Panc1 (cell line): ENCODE data around the gene SYAP1. TPM values are rescaled to one million over a fixed set of nuclear protein-coding genes. Genes with fewer than 3 reads are reported as not detected.

Experiments used
- ATAC-seq: fragments of 200-7000 bp; cut with Tn5 transposase; 2 replicates; pipeline ENCODE4 v1.9.1; 2020; ENCODE audit warnings: mild to moderate bottlenecking, moderate library complexity
- BruUV-seq: library from RNA; stranded (reverse); fragments of 400-500 nt; replicated peaks from 2 replicates; lab custom pipeline; 2021; lab: Mats Ljungman, UMichigan
- CTCF ChIA-PET: fragments of 300-600 bp; sonication (Branson Sonifier 250); formaldehyde crosslinking; loops from one replicate; lab custom pipeline; 2022; ENCODE audit warnings: antibody characterized with exemption; lab: Charles Lee
- POLR2A ChIA-PET: fragments of 300-600 bp; sonication (Branson Sonifier 250); formaldehyde crosslinking; loops from one replicate; lab custom pipeline; 2022; ENCODE audit warnings: antibody characterized with exemption; lab: Charles Lee
- DNase-seq: peaks from one replicate; pipeline ENCODE4 v3.0.0-alpha.2; 2010; ENCODE audit warnings: low read depth, low spot score
- H3K27ac ChIP-seq: 2 replicates; pipeline ENCODE4 v1.5.1; 2011; ENCODE audit warnings: mild to moderate bottlenecking, low read length, inconsistent platforms
- H3K27me3 ChIP-seq: fragments of 200-500 bp; sonication (Bioruptor generic); 2 replicates; pipeline ENCODE4 v1.6.0; 2014; ENCODE audit warnings: low read length, inconsistent platforms; ENCODE audit not compliant: control insufficient read depth, insufficient read depth
- H3K36me3 ChIP-seq: fragments of 200-500 bp; sonication (Bioruptor generic); 2 replicates; pipeline ENCODE4 v1.5.1; 2014; ENCODE audit warnings: inconsistent platforms, mild to moderate bottlenecking, low read length, moderate library complexity; ENCODE audit not compliant: control insufficient read depth, insufficient read depth
- H3K4me1 ChIP-seq: 2 replicates; pipeline ENCODE4 v1.5.1; 2011; ENCODE audit warnings: inconsistent platforms, mild to moderate bottlenecking, low read length, moderate library complexity; ENCODE audit not compliant: control insufficient read depth, insufficient read depth
- H3K4me3 ChIP-seq, 2 experiments: 2 replicates each; pipeline ENCODE4 v1.5.1; 2011 to 2012; ENCODE audit warnings: low read depth in 2 of 2, low read length in 2 of 2, mild to moderate bottlenecking in 2 of 2, inconsistent platforms in 1 of 2, moderate library complexity in 1 of 2
- H3K9me3 ChIP-seq: fragments of 200-500 bp; sonication (Bioruptor generic); 2 replicates; pipeline ENCODE4 v1.5.1; 2014; ENCODE audit warnings: low read depth, mild to moderate bottlenecking, inconsistent platforms, low read length, moderate library complexity; ENCODE audit not compliant: control insufficient read depth, insufficient read depth
- POLR2AphosphoS5 ChIP-seq: IDR thresholded peaks from 2 replicates; pipeline ENCODE4 v1.6.1; 2012; ENCODE audit warnings: mild to moderate bottlenecking, low read depth, low read length, moderate library complexity
- REST ChIP-seq, 2 experiments: IDR thresholded peaks; 2 replicates each; pipeline ENCODE4 v1.6.1; 2011 to 2012; ENCODE audit warnings: low read depth in 2 of 2, control low read depth in 1 of 2, low read length in 1 of 2, mild to moderate bottlenecking in 1 of 2, moderate library complexity in 1 of 2; ENCODE audit not compliant: insufficient read depth in 1 of 2
- SIN3A ChIP-seq: IDR thresholded peaks from 2 replicates; pipeline ENCODE4 v1.6.1; 2012; ENCODE audit warnings: low read depth, mild to moderate bottlenecking, low read length, moderate library complexity, borderline replicate concordance; ENCODE audit not compliant: insufficient read depth
- TCF7L2 ChIP-seq: IDR thresholded peaks from 2 replicates; pipeline ENCODE4 v1.6.1; 2011; ENCODE audit warnings: mild to moderate bottlenecking, low read depth, low read length, inconsistent platforms
- in situ Hi-C: cut with HindIII; loops from 2 replicates; pipeline ENCODE4 v1.10.0; 2016; ENCODE audit warnings: low sequenced_read_pairs, low pct_unique_long_range_greater_than_20kb
- intact Hi-C: fragments of 100-400 bp; cut with micrococcal nuclease; formaldehyde crosslinking; loops from one replicate; pipeline ENCODE4 v1.10.0; 2022; ENCODE audit not compliant: unreplicated experiment
- total RNA-seq: library from RNA; stranded (reverse); gene quantifications from one replicate; pipeline ENCODE4 v1.2.1, GENCODE V29; 2021; ENCODE audit not compliant: unreplicated experiment
- TF ChIP-seq, protein P1 (sequence below): fragments of 450-650 bp; IDR thresholded peaks from 2 replicates; pipeline ENCODE4 v1.5.1; 2017; ENCODE audit warnings: mild to moderate bottlenecking

SYAP1 gene
- total RNA-seq, 1 experiment from 2014 or later: 23.4 TPM

- CTCF ChIA-PET: no interaction called here
- POLR2A ChIA-PET: no interaction called here
Observed at GRCh38 chrX:16797841-16798240, 78.4 kb downstream of the SYAP1 start.

DNA sequence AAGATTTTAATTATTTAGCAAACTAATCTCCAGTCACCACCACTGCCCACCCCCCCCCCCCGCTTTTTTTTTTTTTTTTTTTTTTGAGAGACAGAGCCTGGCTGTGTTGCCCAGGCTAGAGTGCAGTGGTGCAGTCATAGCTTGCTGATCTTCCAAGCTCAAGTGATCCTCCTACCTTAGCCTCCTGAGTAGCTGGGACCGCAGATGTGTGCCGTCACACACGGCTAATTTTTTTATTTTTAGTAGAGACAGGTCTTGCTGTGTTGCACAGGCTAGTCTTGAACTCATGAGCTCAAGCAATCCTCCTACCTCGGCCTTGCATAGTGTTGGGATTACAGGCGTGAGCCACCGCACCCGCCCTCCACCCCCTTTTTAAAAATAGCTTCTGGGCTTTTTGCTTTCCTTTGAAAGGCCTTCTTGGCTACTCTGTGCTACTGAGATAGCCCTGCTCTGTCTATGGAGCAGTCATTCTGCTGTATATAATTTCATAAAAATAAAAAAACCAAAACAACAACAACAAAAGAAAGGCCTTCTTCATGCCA, 85.6 kb downstream of the SYAP1 start:
- DNase-seq: no peak
- CTCF ChIA-PET: no interaction called here

More at GRCh38 chrX:16797841-16798240, 78.4 kb downstream of the SYAP1 start:
- BruUV-seq: no TSS peak
- in situ Hi-C loops: no loop called here
- Histone ChIP-seq H3K27me3 (no peaks in the 10 kb centered on the region), H3K27ac (no peak overlapping the region), H3K4me3 (no peak overlapping the region), H3K4me1 (no peaks in the 10 kb centered on the region), H3K9me3 (no peaks in the 10 kb centered on the region), H3K36me3 (0 out of 2 replicates have a peak, but pooled peaks cover 2% of the 10 kb centered on the region)
- DNase-seq (no peak), ATAC-seq (no peak)
- TF ChIP-seq REST (IDR thresholded peaks at IDR 0.05; ENCODE audit: insufficient read depth in 1 of 2, low read depth in 2 of 2, low read length in 1 of 2): no peak
- TF ChIP-seq, protein P1, sequence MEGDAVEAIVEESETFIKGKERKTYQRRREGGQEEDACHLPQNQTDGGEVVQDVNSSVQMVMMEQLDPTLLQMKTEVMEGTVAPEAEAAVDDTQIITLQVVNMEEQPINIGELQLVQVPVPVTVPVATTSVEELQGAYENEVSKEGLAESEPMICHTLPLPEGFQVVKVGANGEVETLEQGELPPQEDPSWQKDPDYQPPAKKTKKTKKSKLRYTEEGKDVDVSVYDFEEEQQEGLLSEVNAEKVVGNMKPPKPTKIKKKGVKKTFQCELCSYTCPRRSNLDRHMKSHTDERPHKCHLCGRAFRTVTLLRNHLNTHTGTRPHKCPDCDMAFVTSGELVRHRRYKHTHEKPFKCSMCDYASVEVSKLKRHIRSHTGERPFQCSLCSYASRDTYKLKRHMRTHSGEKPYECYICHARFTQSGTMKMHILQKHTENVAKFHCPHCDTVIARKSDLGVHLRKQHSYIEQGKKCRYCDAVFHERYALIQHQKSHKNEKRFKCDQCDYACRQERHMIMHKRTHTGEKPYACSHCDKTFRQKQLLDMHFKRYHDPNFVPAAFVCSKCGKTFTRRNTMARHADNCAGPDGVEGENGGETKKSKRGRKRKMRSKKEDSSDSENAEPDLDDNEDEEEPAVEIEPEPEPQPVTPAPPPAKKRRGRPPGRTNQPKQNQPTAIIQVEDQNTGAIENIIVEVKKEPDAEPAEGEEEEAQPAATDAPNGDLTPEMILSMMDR: no peak
- TF ChIP-seq TCF7L2: no peak
- no peak for TF ChIP-seq SIN3A
- TF ChIP-seq POLR2AphosphoS5: no peak
- intact Hi-C loops: no loop called here

More for the DNA sequence above, 85.6 kb downstream of the SYAP1 start:
- no peaks in the 10 kb centered on the region for H3K9me3 ChIP-seq
- H3K4me1 ChIP-seq: peaks cover 5% of the 10 kb centered on the region
- no peaks in the 10 kb centered on the region for H3K27me3 ChIP-seq
- no peak overlapping the region for H3K4me3 ChIP-seq
- no peak for TF ChIP-seq SIN3A
- TF ChIP-seq, protein P1: no peak
- no peak for TF ChIP-seq REST (IDR thresholded peaks at IDR 0.05; ENCODE audit: insufficient read depth in 1 of 2, low read depth in 2 of 2, low read length in 1 of 2)
- TF ChIP-seq POLR2AphosphoS5: no peak
- TF ChIP-seq TCF7L2: no peak
- ATAC-seq: no peak
- in situ Hi-C loops: no loop called here
- BruUV-seq: no TSS peak
- no peak overlapping the region for H3K27ac ChIP-seq
- H3K36me3 ChIP-seq: no peaks in the 10 kb centered on the region
- intact Hi-C loops: no loop called here
- POLR2A ChIA-PET: no interaction called here
